Fibroblast of mammary gland (primary cell): ENCODE data around the gene P2RX2.

Experiments
- DNase-seq: peaks from one replicate; pipeline ENCODE4 v3.0.0-alpha.2; 2010; ENCODE audit warnings: low read depth
- H3K4me3 ChIP-seq: 2 replicates; pipeline ENCODE4 v1.5.1; 2011; ENCODE audit warnings: low read depth, mild to moderate bottlenecking, low read length, moderate library complexity; ENCODE audit not compliant: control insufficient read depth
- TF ChIP-seq, protein P1 (sequence below): conservative IDR thresholded peaks from 2 replicates; pipeline ENCODE4 v1.5.1; 2011; ENCODE audit warnings: low read depth, low read length, inconsistent platforms; ENCODE audit not compliant: control insufficient read depth, insufficient read depth

The P2RX2 gene

DNA sequence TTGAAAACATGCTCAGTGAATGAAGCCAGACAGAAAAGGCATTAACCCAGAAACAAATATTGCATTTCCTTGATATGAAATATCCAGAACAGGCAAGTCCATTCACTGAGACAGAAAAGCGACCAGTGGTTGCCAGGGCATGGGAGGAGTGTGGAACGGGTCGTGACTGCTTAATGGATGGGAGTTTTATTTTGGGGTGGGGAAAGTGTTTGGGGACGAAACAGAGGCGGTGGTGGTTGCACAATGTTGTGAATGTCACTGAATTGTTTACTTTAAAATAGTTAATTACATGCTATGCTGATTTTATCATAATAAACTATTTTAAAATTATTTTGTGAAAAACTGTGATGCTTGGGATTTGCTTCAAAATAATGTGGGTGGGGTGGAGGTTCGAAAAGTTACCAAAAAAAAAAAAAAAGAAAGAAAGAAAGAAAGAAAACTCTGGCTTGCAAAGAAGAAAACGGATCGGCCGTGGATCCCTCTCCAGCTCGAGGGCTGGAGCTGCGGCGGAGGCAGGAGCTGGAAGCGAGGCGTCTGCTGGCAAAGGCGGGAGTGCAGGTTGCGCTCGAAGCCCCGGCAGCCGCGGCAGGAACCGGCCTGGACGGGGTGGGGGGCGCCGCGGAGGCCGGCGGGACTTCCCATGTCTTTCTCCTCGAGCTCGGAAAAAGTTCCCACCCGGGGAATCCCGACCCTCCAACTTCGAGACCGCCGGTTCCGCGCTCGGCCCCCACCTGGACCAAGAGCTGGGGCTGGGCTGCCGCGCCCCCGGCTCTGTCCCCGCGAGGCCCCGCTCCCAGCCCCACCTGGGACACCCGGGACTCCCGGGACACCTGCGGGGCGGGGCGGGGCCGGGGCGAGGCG lies 524 bp upstream of the P2RX2 start:
- TF ChIP-seq, protein P1, sequence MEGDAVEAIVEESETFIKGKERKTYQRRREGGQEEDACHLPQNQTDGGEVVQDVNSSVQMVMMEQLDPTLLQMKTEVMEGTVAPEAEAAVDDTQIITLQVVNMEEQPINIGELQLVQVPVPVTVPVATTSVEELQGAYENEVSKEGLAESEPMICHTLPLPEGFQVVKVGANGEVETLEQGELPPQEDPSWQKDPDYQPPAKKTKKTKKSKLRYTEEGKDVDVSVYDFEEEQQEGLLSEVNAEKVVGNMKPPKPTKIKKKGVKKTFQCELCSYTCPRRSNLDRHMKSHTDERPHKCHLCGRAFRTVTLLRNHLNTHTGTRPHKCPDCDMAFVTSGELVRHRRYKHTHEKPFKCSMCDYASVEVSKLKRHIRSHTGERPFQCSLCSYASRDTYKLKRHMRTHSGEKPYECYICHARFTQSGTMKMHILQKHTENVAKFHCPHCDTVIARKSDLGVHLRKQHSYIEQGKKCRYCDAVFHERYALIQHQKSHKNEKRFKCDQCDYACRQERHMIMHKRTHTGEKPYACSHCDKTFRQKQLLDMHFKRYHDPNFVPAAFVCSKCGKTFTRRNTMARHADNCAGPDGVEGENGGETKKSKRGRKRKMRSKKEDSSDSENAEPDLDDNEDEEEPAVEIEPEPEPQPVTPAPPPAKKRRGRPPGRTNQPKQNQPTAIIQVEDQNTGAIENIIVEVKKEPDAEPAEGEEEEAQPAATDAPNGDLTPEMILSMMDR, result no peak
- no peak overlapping the region for H3K4me3 ChIP-seq
- no peak for DNase-seq

DNA sequence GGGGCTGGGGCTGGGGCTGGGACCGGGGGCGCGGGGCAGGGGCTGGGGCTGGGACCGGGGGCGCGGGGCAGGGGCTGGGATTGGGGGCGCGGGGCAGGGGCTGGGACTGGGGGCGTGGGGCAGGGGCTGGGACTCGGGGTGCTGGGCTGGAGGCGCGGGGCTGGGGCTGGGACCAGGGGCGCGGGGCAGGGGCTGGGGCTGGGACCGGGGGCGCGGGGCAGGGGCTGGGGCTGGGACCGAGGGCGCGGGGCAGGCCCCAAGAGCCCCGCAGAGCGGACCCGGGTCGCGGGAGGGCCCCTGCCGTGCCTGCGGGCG lies 452 bp downstream of the P2RX2 start:
- TF ChIP-seq, protein P1, result no peak
- no peak overlapping the region for H3K4me3 ChIP-seq
- DNase-seq, result no peak

DNA sequence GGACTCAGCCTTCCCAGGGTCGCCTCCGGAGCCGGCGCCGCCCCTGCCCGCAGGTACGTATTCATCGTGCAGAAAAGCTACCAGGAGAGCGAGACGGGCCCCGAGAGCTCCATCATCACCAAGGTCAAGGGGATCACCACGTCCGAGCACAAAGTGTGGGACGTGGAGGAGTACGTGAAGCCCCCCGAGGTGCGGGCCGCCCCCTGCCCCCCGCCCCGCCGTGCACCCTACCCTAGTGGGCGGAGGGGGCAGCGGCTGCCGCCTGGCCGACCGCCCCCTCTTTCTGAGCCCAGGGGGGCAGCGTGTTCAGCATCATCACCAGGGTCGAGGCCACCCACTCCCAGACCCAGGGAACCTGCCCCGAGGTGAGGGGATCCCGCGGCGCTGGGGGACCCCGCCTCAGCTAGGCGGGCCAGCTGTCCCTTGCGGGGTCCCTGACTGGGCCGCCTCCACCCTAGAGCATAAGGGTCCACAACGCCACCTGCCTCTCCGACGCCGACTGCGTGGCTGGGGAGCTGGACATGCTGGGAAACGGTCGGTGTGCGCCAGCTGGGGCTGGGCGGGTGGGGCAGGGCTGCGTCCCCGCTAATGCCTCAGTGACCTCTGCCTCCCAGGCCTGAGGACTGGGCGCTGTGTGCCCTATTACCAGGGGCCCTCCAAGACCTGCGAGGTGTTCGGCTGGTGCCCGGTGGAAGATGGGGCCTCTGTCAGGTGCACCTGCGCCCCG lies 973 bp downstream of the P2RX2 start:
- TF ChIP-seq, protein P1, result no peak
- no peak for DNase-seq
- H3K4me3 ChIP-seq, result no peak overlapping the region

DNA sequence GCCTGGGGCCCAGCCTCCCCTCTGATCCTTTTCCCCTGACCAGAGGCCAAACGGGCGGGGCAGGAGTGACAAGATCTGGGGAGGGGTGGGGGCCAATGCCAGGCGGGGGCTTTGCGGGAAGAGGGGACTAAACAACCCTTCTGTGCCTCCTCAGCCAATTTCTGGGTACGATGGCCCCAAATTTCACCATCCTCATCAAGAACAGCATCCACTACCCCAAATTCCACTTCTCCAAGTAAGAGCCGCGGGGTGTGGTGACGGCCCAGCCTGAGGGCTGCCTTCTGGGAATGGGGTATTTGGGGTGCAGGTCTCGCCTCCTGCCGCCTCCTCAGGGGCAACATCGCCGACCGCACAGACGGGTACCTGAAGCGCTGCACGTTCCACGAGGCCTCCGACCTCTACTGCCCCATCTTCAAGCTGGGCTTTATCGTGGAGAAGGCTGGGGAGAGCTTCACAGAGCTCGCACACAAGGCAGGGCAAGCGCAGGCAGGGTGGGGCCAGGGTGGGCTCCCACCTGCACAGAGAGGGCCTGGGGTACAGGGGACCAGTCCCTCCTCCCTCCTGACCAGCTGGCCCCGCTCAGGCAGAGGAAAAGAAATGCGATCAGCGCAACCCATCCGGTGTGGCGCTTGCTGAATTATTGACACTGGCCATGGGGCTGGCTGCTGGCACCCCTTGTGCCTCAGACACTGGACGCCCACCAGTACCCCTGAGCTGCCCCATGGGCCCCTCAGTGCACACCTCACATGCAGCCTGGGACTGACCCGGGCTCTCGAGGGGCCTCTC lies 1.7 kb downstream of the P2RX2 start:
- no peak overlapping the region for H3K4me3 ChIP-seq
- DNase-seq, result no peak
- TF ChIP-seq, protein P1, result no peak

DNA sequence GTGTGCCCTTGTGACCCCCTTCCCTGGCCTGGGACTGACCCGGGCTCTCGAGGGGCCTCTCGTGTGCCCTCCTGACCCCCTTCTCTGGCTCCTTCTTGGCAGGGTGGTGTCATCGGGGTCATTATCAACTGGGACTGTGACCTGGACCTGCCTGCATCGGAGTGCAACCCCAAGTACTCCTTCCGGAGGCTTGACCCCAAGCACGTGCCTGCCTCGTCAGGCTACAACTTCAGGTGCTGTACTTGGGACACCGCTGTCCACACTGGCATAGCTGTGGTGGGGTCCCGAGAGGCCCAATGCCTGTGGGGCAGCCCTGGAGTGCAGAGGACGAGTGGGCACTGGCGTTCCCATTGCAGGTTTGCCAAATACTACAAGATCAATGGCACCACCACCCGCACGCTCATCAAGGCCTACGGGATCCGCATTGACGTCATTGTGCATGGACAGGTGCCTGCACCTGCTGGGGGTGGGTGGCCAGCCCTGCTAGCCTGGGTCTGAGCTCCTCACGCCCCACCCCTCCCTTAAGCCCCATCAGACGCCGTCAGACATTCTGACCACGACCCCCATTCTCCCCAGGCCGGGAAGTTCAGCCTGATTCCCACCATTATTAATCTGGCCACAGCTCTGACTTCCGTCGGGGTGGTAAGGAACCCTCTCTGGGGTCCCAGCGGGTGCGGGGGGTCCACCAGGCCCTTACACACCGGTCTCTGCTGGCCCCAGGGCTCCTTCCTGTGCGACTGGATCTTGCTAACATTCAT lies 2.5 kb downstream of the P2RX2 start:
- TF ChIP-seq, protein P1, result no peak

More for the DNA sequence above, 2.5 kb downstream of the P2RX2 start:
- no peak for DNase-seq
- no peak overlapping the region for H3K4me3 ChIP-seq
